Renal pelvis (tissue), 4 donors: ENCODE results near the gene IYD. TPM values are rescaled to one million over a fixed set of nuclear protein-coding genes. Genes with fewer than 3 reads are reported as not detected.
"Not testable (repeated sequence)": the region's sequence is repeated elsewhere in the genome, so short reads cannot be mapped to it uniquely, and the experiment has no call there.

Source experiments
- DNase-seq: peaks from one replicate; pipeline ENCODE4 v3.0.0-alpha.2; 2013
- polyA plus RNA-seq, 3 donors: library from polyadenylated mRNA; unstranded; fragments of 120-200 nt; gene quantifications; one replicate each; pipeline ENCODE4 v1.2.1, GENCODE V29; 2013; ENCODE audit not compliant: insufficient read length in 3 of 3

Gene IYD
- polyA plus RNA-seq, 3 donors = 2.4 to 5.7 (median 5.6) TPM

DNA sequence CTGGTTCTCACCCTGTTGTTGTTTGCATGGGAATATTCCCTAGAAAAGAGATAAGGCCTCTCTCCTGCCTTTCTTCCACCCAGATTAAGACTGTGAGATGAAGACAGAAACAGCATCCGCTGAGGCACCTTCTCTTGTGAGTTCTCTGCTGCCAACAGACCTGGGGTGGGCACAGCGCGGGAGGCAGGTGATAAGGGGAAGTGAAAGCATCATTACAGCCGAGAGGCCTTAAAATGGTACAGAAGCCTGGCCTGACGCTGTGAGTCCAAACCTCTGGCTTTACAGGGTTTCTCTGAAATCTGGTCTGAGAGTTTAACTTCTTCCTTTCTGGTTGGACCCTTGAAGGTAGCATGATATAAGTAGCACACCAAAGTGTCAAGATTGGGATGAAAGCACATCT is 21.0 kb upstream of the IYD start:
- no peak for DNase-seq

DNA sequence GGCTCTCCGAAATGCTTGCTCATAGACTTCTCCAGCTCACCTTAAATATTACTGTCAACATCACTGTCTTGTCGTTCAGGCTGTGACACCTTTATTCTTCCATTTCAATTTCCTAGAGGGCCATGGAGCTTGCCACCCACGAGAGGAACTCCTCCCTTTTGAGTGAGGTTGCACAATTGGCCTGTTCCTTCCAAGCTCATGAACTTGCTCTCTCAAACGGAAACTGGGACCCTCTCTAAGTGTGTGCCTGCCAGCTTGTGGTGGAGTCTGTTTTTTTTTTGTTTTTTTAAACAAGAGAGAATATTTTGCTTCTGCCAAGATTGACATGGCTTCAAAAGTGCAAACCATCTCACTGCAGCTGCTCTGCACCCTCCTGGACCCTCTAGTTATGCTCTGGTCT is 19.3 kb upstream of the IYD start:
- no peak for DNase-seq

DNA sequence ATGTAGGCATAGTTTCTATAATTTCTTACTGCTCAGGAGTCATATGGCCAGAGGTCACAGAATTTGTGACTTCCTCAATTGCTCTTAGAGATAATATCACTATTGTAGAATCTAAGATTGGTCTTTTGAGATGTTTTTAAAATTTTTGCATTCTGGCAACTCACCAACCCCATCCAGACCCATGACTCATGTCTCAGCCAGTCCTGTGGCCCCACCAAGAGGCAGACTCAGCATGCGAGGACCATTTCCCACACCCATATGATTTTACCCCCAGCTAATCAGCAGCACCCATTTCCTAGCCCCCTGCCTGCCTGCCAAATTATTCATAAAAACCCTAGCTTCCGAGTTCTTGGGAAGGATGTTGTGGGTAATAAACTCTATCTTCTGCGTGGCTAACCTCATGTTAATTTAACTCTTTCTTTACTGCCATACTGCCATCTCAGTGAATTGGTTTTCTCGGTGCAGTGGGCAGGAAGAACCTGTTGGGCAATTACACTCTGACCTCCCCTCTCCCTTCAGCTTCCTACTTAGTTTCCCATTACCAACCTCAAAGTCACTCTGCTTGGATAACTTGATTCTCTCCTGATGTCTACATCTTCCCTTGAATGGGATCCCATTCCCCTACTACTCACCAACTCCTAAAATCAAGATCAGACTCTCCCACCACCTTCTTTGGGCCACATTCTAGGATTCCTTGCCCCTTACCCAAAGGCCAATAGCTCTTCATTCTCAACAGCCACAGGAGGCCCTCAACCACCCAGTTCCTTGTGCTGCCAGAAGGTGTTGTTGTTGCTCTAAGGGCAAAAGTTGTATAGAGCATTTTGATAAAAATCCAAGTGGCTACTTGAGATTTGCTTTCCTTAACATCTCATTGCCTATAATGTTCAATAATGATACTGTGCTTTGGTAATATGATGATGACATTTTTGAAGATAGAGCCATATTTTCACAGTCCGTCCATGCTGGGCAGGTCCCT is 16.2 kb upstream of the IYD start:
- DNase-seq = no peak

DNA sequence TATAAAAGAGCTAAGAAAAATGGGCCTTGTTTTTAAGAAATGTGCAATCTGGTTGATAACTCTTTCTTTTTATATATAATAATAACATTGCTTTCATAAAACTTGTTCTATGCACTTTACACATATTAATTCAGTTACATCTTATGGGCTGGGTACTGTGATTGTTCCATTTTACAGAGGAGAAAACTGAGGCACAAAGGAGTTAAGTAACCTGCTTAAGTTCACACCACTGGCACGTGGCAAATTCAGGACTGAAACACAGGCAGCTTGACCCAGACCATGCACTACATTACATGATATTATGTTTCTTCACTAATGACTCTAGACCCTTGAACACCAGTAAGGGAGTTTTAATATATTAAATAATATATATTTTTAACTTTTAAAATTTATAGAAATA is 15.4 kb upstream of the IYD start:
- DNase-seq = no peak

DNA sequence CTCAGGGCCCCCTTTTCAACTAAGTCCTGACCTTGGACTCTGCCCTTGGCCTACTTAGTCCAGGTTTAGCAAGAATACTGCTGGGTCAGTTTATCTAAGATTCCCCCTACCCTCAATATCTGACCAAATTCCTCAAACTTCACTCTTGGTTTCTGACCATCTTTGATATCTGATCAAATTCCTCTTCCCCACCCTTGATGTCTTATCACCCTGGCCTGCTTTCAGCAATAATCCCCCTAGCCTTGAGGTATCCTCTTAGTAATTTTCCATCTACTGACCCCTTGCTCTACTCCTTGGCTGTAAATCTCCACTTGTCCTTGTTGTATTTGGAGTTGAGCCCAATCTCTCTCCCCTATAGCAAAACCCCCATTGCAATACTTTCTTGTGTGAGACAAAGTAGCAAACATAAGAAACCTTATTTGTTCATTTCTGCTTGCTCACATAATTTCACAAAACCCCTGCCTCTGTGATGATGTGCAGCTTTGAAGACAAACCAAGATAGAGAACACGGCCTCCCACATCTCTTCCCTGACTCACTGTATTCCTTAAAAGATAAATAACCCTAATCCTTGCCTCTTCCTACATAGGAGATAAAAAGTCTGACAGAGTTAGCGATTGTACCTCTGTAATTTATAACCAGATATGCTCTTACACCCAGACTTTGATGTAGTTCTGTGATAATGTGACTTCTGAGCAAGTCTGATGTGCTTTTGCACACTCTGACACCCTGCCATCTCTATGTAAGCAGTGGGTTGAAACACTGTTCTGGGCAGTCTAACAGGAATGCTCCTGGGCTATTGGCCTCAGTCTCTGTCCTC is 13.8 kb upstream of the IYD start:
- no peak for DNase-seq

DNA sequence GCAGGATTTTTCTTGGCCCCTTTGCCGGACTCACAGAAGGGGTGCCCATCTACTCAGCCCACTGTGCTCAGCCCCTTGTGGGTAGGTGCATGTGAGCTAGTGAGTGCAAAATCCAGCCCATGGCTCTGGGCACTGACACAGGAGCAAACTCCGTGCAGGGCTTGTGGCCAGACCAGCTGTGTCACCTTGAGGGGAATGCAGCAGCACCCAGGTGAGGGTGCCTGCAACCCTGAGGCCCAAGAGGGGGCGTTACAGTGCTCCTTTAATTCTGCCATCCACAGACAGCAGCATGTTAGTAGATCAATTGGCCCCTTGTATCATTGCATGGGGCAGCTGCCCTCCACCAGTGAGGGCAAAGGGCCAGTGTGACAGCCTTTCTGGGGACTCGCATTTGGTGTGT is 12.9 kb upstream of the IYD start:
- no peak for DNase-seq

DNA sequence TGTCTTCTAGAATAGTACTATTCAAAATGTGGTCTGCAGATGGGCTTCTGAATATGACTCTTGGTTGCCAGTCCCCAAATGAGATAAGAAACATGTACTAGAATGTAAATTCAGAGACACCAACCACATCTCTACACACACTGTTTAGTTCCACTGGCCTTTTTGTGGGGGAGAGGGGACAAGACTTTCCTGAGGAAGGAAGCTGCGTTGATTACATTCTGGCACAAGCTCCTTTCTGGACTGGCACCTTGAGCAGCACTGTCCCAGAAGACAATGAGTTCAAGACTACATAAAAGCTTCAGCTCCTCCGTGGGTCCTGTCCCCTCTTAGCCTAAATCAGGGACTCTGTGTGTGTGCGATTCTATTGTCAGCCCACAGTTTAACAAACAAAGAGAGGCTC is 6.9 kb upstream of the IYD start:
- no peak for DNase-seq

DNA sequence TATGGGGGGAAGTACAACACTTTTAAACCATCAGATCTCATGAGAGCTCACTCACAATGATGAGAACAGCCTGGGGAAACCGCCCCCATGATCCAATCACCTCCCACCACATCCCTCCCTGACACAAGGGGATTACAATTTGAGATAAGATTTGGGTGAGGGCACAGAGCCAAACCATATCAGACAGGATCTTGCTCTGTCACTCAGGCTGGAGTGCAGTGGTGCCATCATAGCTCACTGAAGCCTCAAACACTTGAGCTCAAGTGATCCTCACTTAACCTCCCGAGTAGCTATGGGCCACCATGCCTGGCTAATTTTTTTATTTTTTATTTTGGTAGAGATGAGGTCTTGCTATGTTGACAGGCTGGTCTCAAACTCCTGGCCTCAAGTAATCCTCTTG is 5.1 kb upstream of the IYD start:
- DNase-seq = no peak

DNA sequence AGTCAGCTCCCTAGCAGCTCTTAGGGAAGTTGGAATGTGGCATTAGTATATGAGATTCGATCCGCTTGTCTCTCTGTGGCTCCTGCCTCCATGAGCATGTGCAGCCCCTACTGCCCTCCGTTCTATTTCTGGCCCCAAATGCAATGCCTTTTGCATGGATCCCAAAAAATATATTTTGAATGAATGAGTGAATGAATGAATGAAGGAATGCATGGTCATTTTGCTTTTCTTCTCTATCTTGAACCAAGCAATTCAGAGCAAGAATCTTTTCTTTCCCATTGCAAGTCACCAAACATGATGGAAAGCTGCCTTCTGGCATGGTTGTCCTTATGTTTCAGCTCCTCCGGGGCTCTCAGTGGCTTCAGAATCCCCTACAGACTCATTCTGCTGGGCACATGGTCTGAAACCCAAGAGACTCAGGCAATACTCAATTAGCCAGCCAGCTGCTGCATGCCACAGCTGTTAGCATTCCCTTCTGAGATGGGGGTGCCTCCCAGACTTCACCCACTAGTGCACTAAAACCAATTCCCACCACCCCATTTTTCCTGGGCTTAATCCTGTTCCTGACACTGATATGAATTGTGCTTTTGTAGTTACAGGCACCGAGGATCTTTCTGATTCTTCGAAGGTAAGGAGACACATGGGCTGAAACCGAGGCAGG is 2.6 kb upstream of the IYD start:
- no peak for DNase-seq

DNA sequence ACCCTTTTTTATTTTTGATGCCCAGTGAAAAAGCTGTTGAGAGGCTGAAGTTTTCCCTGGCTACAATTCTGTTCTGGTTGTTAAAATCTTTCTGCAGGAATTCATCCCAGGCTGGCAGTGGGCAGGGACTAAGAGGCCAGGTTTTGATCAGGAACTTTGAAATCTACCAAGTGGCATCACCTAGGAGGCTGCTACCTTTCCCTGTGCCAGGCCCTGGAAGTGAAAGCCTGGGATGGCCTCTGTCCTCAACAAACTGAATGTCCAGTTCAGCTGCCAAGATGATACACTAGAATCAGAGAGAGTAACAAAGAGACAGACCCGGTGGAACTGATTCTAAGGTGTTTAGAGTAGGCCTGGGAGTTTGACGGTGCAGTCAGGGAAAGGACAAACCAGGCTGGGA is 596 bp downstream of the IYD start:
- no peak for DNase-seq

DNA sequence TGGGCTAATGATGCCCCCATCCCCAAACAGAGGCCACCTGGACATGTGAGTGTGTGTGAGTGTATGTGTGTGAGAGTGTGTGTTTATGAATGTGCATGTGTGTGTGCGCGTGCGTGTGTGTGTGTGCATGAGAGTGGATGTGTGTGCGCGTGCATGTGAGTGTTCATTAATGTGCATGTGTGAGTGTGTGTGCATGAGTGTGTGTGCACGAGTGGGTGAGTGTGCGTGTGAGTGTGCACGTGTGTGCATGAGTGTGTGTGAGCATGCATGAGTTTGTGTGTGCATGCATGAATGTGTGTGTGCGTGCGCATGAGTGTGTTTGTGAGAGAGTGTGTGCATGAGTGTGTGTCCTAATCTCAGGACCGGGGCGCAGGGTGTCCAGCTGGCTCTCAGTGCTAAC is 1.3 kb downstream of the IYD start:
- no peak for DNase-seq

DNA sequence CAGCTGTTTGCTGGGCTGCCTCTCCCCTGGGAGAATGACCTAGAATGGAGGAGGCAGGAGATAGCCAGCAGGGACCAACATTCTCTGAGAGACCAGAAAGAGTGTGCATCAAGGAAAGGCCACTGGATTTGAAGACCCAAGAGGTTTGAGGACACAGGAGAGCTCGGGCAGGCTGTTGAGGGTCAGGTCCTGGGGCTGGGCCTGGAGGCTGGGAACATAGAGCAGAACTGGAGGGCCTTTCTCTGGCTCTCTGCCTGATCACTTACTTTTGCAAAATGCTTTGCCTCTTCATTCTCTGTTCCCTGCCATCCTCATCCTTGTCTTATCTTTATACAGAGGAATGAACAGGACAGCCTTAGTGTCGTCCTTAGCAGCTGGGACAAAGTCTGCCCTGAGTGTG is 2.5 kb downstream of the IYD start:
- DNase-seq = no peak

DNA sequence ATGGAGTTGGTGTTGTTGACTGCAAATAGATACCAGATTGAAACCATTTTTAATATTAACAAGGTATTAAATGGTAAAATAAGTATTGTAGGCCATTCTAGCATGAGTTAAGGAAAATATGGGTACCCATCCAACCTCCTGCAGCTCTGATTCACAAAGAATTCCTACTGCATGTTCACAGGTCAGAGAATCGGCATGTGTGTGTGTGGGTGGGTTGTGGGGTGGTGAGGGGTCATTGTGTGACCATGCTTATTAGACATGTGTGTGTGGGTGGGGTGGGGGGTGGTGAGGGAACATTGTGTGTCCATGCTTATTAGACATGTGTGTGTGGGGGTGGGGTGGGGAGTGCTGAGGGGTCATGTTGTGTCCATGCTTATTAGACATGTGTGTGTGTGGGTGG is 3.2 kb downstream of the IYD start:
- no peak for DNase-seq

DNA sequence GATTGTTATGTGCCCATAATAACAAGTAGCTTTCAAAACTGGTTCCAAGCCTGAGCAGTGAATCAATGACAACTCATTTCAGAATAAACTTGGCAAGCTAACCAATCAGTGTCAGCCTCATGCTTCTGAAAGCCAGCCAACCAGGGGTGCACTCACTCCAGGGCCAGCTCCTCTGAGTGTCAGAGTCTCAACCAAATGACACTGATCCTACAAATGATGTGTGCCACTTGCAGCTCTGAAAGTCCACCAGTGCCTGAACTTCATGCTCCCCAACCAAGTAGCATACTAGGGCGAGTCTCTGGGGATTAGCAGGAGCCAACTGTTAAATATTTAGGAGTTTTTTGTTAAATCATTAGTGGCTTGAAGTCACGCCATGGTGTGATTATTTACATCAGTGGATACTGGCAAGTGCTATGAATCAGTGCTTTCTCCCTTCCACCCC is 4.5 kb downstream of the IYD start:
- DNase-seq = no peak

DNA sequence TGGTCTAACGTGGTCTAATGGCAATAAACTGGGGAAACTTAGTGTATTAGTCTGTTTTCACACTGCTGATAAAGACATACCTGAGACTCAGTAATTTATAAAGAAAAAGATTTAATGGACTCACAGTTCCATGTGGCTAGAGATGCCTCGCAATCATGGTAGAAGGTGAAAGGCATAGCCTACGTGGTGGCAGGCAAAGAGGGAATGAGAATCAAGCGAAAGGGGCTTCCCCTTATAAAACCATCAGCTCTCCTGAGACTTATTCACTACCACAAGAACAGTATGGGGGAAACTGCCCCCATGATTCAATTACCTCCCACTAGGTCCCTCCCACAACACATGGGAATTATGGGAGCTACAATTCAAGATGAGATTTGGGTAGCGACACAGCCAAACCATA is 5.5 kb downstream of the IYD start:
- DNase-seq = not testable (repeated sequence)

DNA sequence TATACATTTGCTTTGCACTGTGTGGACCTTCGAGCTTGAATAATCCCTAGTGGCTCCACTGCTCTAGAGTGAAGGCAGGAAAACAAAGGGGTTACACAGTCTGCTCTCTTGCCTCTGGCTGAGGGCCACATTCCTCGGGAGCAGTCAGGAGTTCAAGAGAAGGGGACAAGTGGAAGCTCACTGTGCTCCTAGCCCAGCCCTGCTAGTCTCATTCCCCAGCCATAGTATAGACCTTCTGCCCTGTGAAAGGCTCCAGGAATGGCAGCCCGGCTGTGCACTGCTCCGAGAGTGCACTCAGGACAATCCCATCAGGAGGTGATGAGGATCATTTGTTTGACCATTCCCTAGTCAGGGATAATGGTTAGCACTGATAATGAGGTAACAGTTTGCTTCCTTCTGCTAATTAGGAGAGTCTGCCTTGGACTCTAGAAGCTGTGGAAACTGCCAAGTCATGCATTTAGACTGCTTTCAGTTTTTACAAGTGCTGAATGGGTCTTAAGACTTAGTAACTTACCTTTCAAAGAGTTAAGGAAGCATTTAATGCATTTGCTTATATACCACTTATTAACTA is 8.5 kb downstream of the IYD start:
- peak; percentile 79 for DNase-seq

DNA sequence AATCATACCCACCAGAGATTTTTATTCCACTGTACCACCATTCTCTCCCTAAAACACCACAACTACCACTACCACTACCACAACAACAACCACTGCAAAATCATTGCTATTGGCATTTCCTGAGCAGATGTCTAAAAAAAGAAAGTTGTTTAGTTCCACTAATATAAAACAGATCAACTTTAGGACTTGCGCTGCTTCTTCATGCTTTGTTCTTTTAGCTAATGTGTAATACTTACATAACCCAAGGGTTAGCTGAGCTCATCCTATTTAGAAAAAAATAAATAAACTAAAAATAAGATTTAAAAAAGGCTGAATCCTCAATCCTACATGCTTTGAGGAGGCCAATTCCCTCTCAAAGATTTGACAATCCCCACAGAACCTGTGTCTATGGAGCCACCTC is 11.4 kb downstream of the IYD start:
- DNase-seq = no peak

DNA sequence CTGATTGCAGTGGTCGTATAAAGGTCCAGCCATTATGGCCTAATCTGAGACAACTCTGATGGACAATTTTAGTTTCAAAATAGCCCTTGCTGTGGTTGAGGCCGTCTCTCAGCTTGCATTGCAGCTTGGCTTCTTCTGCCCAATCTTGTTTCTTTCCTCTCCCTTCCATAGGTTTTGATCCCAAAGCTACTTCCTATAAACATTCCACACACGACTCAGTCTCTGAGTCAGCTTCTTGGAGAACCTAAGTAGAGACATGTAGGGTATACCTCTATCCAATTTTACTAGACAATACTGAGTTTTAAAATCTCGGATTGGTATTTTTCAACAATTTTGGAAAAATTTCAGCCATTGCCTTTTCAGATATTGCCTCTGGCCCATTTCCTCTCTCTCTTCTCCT is 13.4 kb downstream of the IYD start:
- DNase-seq = no peak

DNA sequence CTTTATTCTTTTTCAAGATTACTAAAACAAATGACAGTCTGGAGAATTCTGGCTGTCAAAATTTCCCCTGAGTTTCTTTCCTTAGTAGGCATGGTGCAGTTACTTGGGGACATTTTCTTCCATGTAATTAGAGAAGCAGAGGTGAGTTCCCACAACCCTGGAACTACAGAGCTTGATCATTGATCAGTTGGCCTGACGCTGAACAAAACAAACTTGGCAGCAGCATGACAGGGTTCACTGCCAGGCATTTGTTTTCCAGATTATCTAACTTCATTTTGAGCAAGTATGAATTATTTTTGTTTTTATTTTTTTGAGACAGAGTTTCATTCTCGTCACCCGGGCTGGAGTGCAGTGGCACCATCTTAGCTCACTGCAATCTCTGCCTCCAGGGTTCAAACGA is 22.6 kb downstream of the IYD start:
- DNase-seq = no peak

DNA sequence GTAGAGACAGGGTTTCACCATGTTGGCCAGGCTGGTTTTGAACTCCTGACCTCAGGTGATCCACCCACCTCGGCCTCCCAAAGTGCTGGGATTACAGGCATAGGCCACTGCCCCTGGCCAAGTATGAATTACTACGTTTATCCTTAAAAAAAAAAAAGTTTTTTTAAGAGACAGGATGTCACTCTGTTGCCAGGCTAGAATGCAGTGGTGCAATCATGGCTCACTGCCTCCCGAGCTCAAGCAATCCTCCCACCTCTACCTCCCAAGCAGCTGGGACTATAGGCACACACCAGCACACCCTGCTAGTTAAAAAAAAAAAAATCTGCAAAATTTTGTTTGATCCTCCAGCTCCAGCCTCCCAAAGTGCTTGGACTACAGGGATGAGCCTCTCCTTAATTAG is 23.1 kb downstream of the IYD start:
- no peak for DNase-seq

DNA sequence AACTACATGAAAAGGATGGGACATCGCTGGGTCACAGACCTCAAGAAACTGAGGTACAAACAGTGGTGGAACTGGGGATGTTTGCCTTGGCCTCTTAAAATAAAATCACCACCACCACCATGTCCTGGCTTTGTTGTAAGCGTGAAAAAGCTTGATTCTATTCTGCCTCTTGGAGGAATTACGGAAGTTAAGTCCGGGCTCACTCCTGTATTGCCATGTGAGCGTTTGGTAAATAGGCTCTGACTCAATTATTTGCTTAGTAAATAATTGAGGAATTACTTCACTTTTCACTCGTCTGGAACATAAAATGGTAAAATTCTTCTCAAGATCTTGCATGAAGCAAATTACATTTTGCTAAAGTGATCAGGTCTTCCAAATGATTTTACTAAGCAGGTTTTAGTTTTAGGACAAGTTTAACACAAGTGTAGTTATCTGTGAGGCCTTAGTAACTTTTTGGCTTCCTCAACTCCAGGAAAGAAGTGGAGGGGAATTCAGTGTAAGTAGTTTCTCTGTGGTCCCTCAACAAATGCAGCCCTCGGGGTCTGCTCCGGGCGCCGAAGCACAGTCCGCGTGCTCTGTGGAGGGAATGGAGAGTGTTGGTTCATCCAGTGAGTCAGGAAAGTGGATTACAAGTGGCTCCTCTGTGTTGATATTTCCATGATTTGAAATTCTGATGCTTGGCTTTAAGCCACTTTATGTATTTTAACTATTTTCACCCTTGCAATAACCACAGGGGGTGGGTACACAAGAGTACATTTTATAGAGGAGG is 23.8 kb downstream of the IYD start:
- DNase-seq = no peak
